ENCODE measurements around the gene VAC14.

GRCh38 chr16:70759666-70760065 is 41.3 kb downstream of the VAC14 start:
- TF ChIP-seq EZH2 (IDR thresholded peaks at IDR 0.05) (no peak), POLR2AphosphoS5 (IDR thresholded peaks at IDR 0.05; ENCODE audit: borderline replicate concordance, low read depth, low read length) (no peak)
